Measurements from ENCODE around the gene PGA5. TPM values are rescaled to one million over a fixed set of nuclear protein-coding genes. Genes with fewer than 3 reads are reported as not detected.
"Not testable (repeated sequence)": the region's sequence is repeated elsewhere in the genome, so short reads cannot be mapped to it uniquely, and the experiment has no call there.

PGA5 gene
- not detected in 2 replicates for total RNA-seq

DNA sequence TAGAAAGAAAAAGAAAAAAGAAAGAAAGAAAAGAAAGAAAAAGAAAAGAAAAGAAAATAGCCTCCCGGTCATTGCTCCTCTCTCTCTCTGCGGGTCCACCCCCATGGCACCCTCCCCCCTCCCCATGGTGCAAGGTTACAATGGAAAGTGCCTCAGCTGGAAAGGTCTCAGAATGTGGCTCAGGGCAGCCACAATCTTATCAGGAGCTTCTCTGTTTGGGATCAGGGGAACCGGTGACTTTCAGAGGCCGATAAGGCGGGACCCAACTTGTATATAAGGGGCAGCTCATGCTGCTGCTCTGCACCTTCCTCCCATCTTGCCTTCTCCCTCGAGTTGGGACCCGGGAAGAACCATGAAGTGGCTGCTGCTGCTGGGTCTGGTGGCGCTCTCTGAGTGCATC, at the start of gene PGA5:
Gene PGA5 (plus strand): TSS at position 301 of the 400 bp plus-strand sequence. CDS start 52 bp downstream, at position 353.
- not testable (repeated sequence) for DNase-seq (ENCODE audit: low read depth)

DNA sequence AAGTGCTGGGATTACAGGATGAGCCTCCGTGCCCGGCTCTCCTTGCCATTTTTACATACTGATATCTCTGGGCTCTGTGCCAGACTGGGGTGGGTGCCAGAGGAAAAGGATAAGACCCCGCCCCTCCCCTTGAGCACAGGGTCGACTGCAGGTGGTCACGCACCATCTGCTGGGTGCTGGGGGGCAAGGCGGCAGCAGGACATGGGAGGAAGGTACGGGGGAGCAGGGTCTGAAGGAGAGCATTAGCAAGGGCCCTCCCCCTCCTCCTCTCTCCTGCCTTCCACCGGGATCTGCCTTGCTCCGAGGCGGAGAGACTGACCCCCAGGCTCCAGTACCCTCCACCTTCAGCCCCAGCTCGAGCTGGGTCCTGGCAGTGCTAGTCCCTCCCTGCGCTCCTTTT, 47.4 kb upstream of the PGA5 start:
- DNase-seq (ENCODE audit: low read depth), result no peak

DNA sequence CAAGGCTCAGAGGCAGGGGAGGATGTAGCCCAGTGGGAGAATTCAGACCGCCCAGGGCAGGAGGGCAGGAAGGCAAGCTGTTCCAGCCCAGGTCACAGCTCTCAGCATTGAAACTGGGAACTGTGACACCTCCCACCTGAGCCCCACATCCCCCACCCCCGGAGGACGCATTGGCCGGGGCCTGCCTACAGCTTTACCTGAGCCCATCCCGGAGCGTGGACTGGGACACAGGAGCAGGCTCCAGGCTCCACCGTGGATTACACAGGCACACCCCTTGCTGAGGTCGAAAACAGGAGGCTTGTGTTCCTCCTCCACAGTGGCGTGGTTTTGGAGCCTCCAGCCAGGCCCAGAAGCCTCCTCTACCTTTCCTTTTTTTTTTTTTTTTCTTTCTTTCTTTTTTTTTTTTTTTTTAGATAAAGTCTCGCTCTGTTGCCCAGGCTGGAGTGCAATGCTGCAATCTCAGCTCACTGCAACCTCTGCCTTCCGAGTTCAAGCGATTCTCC, 46.8 kb upstream of the PGA5 start:
- DNase-seq (ENCODE audit: low read depth), result peak; percentile 27

DNA sequence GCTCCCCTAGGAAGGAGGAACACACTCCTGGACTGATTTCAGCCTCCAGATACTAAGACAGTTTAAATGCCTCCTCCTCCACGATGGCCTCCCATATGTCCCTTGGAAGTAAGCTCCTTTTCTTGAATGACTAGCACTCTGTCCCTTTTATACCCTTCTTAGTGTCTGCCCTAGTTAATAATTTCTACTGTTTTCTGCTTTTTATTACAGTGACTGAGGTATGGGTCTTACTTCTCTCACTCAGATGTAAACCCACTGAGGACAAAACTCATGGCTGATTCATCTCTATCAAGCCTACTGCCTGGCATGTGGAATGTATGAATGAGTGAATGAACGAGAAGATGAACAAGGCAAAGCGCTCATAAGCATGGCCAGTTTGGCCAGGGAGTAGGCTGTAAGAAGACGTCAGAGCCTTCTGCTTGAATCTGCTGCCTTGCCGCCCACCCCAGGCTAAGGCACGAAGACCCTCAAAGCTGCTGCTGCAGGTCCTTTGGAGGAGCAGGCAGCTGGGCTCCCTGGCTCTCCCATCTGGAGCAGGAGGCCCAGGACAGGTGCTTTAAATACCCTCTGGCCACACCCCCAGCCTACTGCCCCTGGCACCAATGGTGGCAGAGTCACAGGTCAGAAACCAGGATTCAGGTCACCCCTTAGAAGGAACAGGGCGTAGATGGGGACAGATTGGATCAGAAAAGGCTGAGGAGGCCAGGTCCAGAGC, 45.8 kb upstream of the PGA5 start:
- peak; percentile 56 for DNase-seq (ENCODE audit: low read depth)

DNA sequence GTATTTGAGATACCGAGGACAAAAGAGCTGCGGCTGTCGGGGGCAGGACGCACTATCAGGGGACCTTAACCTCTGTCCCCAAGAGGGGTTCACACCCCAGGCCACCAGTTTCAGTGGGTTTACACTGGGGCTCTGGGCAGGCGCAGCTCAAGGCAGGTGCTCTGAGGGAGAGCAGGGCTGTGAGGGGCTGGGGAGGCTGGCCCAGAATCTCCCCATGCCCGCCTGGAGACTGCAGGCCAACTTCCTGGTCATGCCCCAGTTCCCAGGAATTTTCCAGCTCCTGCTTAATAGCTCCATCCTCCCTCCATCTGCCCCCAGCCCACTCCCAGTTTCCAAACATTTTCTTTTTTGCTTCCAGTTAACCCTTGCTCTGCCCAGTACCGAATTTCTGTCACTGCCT, 45.3 kb upstream of the PGA5 start:
- peak; percentile 56 for DNase-seq (ENCODE audit: low read depth)

DNA sequence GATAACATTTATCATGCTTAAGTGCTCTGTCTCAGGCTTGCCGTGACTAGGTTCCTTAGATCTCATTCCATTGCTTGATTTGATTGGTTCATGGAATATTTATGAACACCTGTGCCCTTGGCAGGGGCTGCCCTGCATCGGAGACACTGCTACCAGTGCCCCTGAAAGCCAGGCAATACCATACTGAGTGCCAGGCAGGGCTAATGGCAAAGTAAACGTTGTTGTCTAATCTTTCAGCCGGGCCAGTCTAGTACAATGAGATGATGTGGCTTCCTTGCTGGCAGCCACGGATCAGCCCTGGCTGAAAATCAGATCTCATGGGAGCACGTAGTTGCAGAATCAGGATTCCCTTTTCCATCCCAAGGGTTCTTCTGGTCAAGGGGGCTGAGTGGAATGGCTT, 42.6 kb upstream of the PGA5 start:
- no peak for DNase-seq (ENCODE audit: low read depth)

DNA sequence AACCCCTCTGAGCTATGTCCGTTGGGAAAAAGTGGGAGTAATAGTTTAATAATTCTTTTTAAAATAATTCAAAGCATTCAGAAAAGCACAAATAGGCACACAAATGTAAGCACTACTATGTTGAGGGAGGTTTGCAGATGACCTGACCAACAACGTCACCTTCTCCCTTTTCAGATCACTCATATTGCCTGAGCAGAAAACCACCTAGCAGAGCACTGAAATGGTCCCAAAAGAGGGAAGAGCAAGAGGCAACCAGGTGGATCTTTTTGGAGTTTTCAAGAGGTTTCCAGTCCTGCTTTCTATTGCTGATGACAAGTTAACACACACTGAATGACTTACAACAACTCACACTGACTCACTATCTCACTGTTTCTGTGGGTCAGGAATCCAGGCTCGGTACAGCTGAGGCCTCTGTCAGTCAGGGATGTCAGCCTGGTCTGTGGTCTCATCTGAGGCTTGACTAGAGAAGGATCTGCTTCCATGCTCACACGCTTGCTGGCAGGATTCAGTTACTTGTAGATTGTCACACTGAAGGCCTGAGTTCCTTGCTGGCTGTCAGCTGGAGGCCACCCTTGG, 41.9 kb upstream of the PGA5 start:
- DNase-seq (ENCODE audit: low read depth), result no peak

DNA sequence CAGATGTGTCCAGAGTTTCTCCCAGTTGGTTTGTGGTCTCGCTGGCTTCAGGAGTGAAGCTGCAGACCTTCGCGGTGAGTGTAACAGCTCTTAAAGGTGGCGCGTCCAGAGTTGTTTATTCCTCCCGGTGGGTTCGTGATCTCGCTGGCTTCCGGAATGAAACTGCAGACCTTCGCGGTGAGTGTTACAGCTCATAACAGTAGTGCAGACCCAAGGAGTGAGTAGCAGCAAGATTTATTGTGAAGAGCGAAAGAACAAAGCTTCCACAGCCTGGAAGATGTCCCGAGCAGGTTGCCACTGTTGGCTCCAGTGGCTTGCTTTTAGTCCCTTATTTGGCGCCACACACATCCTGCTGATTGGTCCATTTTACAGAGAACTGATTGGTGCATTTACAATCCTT, 39.5 kb upstream of the PGA5 start:
- no peak for DNase-seq (ENCODE audit: low read depth)

DNA sequence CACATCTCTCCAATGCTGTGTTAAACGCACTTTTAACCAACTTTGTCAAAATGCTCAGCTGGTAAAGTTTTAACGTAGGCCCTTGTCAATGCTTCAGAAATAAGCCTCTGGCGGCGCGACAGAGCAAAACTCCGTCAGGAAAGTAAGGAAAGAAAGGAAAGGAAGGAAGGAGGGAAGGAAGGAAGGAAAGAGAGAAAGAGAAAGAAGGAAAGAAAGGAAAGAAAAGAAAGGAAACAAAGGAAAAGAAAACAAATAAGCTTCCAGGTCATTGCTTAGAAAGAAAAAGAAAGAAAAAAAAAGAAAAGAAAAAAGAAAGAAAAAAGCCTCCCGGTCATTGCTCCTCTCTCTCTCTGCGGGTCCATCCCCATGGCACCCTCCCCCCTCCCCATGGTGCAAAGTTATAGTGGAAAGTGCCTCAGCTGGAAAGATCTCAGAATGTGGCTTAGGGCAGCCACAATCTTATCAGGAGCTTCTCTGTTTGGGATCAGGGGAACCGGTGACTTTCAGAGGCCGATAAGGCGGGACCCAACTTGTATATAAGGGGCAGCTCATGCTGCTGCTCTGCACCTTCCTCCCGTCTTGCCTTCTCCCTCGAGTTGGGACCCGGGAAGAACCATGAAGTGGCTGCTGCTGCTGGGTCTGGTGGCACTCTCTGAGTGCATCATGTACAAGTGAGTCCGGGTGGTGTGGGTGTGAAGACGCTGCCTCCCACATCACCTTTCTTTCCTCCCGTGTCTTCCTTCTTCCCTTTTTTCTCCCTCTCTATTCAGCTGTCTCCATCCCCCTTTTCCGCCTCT, 37.8 kb upstream of the PGA5 start, which contains the start of gene PGA3:
Gene PGA3 (plus strand): TSS at position 566 of the 797 bp plus-strand sequence. CDS start 50 bp downstream, at position 616.
- not testable (repeated sequence) for DNase-seq (ENCODE audit: low read depth)

DNA sequence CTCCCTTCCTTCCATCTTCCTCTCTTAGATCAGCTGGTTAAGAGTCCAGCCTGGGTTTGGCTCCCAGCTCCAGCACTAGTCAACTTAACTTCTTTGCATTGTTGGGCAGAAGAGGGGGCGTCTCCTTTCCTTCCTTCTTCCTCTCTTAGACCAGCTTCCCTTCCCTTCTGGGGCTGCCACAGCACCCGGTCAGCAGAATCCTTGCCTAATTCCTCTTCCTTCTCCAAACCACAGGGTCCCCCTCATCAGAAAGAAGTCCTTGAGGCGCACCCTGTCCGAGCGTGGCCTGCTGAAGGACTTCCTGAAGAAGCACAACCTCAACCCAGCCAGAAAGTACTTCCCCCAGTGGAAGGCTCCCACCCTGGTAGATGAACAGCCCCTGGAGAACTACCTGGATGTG, 37.1 kb upstream of the PGA5 start:
- DNase-seq (ENCODE audit: low read depth), result not testable (repeated sequence)

DNA sequence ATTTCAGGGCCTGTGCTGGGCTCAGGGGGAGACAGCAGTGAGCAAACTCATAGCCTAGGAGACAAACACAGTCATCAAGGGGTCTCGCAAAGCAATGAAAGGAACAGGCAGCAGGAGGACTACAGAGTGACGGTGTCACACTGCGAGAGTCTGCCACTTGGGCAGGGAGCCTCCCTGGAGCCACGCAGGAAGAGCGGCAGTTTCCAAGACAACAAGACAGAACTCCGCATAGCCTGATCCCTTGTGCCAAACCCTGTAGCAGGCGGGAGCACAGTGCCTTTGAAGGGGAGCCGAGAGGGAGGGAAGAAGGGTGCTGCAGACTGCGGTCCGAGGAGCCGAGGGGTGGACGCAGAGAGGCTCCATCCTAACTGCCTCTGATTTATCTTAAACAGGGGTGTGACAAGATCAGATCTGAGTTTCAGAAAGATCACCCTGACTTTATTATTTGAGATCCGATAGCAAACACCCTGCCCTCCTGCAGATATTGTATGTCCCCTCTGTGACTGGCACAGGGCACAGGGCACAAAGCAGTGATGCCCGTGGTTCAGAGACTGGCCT, 36.4 kb upstream of the PGA5 start:
- not testable (repeated sequence) for DNase-seq (ENCODE audit: low read depth)

DNA sequence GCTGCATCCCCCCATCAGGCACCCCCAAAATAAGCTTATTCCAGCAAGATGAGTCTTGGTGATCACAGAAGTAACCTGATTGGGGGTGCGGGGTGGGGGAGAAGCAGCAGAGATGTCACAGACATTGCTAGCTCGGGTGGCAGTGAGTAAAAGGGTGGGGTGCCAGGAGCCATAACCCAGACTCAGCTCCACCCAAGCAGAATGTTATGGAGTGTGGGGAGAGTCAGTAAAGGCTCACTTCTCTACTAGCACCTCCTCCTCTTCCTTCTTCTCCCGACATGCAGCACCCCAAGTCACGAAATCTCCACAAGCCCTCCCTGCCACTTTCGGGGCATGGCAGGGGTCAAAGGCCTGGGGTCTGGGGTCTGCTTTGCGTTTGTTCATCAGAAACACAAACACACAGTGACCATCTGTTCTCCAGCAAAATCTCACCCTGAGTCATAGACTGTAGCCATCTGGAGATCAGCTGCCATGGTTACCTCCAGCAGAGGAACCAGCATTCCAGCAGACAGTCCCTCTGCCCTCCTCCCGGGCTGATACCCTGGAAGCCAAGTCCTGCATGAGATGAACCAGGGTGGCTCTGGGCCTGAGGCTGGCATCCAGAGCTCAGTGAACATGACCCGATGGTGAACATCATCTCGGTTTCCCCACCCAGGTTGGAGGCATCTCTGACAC, 33.2 kb upstream of the PGA5 start:
- not testable (repeated sequence) for DNase-seq (ENCODE audit: low read depth)

DNA sequence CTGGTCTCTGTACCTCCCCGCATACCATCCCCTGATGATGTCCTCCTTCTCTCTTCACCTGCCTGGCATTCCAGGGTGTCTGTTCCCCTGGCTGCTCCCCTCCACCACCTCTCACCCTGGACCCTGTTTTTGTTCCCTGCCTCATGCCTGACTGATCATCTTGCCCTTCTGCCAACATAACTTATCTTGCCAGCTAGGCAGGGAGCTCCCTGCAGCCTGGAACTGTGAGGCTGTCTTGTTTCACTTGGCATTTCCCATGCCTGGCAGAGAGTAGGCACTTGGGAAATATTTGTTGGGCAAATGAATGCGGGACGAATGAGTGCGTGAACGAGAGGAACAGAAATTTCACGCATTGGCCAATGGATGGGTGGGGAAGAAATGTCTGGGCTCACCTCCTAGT, 30.3 kb upstream of the PGA5 start:
- not testable (repeated sequence) for DNase-seq (ENCODE audit: low read depth)

DNA sequence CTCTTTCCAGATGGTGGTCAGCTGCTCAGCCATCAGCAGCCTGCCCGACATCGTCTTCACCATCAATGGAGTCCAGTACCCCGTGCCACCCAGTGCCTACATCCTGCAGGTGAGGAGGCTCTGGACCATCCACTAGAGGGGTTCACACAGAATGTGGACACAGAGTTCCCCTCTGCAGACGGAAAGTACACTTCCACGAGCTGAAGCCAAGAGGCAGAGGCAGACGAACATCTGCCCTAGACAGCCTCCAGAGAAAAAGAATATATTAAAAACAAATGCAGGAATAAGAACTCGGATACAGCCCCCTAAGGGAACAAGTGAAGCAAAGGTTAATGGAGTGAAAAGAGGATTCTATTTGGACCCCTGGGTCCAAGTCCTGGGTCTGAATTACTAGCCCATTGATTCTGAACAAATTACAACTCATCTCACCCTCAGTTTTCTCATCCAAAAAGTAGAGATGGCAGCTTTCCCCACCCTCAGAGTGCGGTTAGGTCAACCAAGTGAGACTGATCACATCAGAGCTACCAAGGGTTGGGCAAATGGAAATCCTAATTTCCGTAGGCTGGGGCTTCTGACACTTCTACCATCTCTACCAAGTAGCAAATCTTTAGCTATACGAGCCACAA, 29.5 kb upstream of the PGA5 start:
- not testable (repeated sequence) for DNase-seq (ENCODE audit: low read depth)

DNA sequence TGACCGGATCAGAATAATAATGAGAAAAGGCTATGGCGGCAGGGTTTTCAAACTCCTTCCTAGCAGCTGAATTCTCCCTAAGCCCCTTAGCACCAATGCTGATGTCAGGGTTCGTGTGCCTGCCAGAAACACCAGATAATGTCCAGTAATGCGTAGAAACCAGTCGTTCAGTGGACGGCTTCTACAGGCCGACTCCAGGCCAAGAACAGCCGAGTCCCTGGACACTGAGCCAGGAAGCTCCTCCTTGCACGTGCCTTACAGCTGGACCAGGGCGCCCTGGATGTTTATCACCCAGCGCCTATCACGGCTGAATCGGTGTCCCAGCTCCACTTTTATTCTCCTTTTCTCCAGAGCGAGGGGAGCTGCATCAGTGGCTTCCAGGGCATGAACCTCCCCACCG, 28.8 kb upstream of the PGA5 start:
- not testable (repeated sequence) for DNase-seq (ENCODE audit: low read depth)

DNA sequence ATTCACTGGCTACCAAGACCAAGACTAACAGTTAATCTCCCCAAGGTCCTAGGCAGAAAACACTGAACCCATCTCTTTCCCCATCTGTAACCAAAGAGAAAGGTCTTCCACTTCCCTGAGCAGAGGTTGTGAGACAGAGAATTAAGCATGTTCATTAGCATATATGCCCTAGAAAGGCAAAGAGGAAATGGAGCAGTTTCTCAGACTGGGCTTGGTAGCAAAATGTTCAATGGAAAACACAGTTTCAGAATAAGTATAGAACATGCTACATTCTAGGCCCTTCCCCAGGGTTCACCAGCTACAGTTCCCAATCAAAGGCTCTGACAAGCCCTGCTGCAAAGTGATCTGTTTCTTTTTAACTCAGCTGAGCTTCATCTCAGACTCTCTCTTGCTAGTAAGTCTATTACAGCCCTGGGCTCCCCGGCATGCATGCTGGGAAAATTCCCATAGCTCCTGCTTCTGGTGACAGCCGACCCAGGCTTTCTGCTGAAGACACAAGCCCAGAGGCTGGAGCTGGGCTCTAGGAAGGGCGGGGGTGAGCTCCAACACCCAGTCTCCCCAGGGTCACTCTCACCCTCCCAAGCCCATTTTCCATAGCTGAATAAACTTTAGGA, 27.2 kb upstream of the PGA5 start:
- not testable (repeated sequence) for DNase-seq (ENCODE audit: low read depth)

DNA sequence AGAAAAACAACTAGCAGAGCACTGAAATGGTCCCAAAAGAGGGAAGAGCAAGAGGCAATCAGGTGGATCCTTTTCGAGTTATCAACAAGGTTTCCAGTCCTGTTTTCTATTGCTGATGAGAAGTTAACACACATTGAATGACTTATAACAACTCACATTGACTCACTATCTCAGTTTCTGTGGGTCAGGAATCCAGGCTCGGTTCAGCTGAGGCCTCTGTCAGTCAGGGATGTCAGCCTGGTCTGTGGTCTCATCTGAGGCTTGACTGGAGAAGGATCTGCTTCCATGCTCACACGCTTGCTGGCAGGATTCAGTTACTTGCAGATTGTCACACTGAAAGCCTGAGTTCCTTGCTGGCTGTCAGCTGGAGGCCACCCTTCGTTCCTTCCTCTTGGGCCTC, 22.7 kb upstream of the PGA5 start:
- DNase-seq (ENCODE audit: low read depth), result not testable (repeated sequence)

DNA sequence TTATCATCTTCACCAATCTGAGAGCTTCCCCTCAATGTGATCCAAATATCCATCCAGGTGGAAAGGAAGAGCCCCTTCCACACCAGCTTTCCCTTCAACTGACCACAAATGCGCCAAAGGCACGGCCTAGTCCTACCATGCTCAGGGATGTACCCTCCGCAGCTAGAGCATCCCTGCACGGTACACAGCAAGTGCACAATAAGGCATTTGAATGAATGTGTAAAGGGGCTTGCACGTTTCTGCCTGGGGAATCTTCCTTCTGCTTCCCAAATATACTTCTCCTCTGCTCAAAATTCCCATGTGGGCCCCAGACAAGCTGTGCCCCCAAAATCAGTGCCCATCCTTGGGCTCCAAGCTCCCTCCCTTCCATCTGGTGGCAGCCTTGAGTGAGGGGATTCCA, 22.0 kb upstream of the PGA5 start:
- DNase-seq (ENCODE audit: low read depth), result not testable (repeated sequence)

DNA sequence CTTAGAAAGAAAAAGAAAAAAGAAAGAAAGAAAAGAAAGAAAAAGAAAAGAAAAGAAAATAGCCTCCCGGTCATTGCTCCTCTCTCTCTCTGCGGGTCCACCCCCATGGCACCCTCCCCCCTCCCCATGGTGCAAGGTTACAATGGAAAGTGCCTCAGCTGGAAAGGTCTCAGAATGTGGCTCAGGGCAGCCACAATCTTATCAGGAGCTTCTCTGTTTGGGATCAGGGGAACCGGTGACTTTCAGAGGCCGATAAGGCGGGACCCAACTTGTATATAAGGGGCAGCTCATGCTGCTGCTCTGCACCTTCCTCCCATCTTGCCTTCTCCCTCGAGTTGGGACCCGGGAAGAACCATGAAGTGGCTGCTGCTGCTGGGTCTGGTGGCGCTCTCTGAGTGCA, 18.9 kb upstream of the PGA5 start, which contains the start of gene PGA4:
Gene PGA4 (plus strand): TSS at position 301 of the 400 bp plus-strand sequence. CDS start 54 bp downstream, at position 355.
- not testable (repeated sequence) for DNase-seq (ENCODE audit: low read depth)

DNA sequence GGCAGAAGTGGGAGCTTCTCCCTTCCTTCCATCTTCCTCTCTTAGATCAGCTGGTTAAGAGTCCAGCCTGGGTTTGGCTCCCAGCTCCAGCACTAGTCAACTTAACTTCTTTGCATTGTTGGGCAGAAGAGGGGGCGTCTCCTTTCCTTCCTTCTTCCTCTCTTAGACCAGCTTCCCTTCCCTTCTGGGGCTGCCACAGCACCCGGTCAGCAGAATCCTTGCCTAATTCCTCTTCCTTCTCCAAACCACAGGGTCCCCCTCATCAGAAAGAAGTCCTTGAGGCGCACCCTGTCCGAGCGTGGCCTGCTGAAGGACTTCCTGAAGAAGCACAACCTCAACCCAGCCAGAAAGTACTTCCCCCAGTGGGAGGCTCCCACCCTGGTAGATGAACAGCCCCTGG, 18.3 kb upstream of the PGA5 start:
- not testable (repeated sequence) for DNase-seq (ENCODE audit: low read depth)
